GM18520 (cell line): ENCODE data around the gene DUSP9.
A peak's percentile ranks its signal among the peaks of the same experiment; 100 is the strongest.
"Not testable (repeated sequence)": the region's sequence is repeated elsewhere in the genome, so short reads cannot be mapped to it uniquely, and the experiment has no call there.

Experiments used
- ATAC-seq: cut with Tn5 transposase; IDR thresholded peaks from one replicate; pipeline ENCODE4 v1.9.1; 2021; ENCODE audit not compliant: unreplicated experiment

Gene DUSP9, protein sequence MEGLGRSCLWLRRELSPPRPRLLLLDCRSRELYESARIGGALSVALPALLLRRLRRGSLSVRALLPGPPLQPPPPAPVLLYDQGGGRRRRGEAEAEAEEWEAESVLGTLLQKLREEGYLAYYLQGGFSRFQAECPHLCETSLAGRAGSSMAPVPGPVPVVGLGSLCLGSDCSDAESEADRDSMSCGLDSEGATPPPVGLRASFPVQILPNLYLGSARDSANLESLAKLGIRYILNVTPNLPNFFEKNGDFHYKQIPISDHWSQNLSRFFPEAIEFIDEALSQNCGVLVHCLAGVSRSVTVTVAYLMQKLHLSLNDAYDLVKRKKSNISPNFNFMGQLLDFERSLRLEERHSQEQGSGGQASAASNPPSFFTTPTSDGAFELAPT

DNA sequence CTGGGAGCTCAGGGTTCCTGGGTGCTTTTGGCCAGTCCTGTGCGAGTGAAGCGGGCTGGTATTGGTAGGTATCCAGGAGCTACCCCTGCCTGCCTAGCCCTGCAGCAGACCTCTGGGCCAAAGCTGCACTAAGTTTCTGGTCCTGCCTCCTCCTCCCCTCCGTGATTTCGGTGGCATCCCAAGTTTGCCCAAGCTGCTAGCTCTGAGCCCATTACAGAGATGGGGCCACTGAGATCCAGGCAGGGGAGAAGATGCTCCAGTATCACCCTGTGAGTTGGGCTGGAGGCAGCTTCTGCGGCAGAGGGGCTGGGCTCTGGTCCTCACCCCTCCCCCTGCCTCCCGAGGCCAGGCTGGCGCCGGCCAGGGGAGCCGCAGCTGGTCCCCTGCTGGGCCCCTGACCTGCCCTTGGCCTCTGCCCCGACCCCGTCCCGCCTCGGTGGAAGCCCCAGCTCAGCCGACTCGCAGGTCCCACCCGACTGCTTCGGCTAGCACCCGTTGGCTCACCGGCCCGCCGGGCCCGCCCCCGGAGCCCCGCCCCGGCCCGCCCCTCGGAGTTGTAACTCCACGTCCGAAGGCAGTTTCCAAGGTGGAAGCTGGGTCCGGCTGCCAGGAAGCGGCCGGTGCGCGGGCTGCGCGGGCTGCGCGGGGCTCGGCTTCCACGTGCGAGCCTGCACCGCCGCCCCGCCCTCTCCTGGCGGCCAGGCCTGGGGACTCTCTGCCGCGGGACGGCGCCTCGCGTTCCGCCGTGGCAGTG is at the start of gene DUSP9:
TSS of gene DUSP9 (plus strand) at position 584 of the 754 bp plus-strand sequence. CDS start 751 bp downstream, outside the sequence.
- ATAC-seq = no peak

- peak; percentile 34 for ATAC-seq
Measured at GRCh38 chrX:153598541-153599191, 48.3 kb upstream of the DUSP9 start, which contains the start of gene CCNQ. TSS of gene CCNQ (minus strand) at chrX:153599139. CDS start at chrX:153599073, 66 bp downstream.

DNA sequence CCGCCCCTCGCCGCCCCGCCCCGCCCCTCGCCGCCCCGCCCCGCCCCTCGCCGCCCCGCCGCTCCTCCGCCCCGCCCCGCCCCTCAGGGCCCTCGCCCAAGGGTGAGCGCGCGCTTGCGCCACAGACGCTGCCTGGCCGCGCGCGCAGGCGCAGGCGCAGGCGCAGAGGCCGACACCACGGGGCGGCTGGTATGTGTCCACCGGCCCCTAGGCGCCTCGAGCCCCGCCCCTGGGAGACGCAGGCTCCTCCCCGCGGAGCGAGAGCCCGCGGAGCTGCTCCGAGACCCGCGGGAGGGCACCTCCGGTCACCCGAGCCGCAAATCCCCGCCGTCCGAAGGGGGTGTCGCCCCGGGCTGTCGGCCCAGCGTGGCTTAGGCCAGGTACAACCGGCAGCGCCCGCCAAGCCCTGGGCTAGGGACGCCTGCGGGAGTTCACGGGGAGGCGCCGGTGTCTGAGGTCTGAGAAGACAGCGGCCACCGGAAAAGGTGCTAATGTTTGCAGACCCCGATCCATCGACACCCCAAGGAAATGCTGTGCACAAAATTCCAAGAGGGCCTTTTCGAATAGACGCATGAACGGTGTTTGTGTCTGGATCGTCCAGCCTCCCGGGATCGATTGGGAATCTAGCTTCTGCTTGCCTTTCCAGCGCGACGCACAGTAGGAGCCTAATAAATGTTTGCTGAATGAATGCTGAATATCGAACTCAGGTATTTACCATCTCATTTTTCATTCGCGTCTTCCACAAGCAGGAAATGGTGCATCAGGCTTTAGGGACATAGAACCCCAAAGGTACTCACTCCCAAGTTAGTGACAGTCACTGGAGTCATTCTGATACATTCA is 47.6 kb upstream of the DUSP9 start:
- peak; percentile 76 for ATAC-seq

- no peak for ATAC-seq
Measured at GRCh38 chrX:153600032-153600373, 47.0 kb upstream of the DUSP9 start.

DNA sequence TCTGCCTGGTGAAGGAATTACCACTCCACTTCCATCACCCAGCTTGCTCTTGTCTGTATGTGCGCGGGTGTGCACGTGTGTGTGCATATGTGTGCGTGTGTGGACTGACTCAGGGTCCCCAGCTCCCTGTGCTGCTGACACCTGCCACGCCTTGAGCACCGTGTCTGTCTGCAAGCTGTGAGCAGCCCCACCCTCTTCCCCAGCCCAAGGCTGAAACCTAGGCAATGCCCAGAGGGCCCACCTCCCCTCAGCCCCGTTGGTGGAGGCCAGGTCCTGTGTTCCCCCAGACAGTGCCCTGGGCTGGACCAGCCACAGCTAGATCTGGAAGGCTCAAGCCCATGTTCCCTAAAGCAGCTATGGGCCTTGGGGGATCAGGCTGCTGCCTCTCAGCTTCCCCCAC is 46.1 kb upstream of the DUSP9 start:
- ATAC-seq = no peak

DNA sequence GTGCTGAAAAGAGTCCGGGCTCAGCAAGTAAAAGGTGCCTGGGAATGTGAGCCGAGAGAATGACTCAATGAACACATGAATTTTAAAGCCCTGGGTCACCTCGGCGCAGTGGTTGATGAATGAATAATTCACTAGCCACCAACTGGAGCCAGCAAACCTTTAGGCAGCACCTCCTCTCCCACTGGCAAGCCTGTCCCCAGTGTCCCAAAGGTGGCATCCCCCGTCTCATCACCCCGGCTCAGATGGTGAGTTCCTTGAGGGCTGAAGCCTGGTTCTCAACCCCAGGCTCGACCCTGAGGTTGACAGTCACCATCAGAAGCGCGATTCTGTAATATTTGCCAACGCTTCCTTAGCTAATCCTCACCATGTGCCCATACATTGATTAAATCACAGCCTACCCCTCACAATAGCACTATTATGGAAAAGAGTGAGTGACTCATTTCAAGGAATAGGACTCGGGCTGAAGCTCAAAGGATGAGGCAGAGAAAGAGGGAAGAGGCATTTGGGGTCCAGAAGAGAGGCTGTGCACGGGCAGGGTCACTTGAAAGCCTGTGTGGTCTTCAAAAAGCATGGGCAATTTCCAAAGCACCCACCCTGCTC is 45.4 kb upstream of the DUSP9 start:
- ATAC-seq = no peak

GRCh38 chrX:153602601-153603000 is 44.4 kb upstream of the DUSP9 start:
- ATAC-seq = no peak

- ATAC-seq = no peak
Measured at GRCh38 chrX:153603131-153603656, 43.8 kb upstream of the DUSP9 start.

DNA sequence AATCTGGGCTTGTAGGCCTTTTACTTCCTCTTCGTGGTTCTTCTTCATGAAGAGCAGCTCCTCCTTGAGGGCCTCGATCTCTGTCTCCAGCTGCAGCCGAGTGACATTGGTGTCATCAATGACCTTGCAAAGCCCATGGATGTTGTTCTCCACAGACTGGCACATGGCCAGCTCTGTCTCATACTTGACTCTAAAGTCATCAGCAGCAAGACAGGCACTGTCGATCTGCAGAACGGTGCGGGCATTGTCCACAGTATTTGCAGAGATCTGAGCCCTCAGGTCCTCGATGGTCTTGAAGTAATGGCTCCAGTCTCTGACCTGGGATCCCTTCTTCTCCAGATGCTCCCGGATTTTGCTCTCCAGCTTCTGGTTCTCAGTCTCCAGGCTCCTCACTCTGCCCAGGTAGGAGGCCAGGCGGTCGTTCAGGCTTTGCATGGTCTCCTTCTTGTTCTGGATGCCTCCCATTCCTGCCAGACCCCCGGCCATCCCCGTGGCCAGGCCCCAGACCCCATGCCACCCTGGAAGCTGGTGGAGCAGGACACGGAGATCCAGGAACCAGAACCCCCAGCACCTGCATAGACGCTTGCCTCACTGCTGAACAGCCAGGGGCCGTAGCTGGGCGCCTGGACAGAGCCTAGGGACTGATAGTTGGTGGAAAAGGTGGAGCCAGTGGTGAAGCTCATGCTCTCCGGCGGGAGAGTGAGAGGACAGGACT is 42.2 kb upstream of the DUSP9 start:
- ATAC-seq = not testable (repeated sequence)

GRCh38 chrX:153606503-153606902 is 40.5 kb upstream of the DUSP9 start:
- no peak for ATAC-seq

- ATAC-seq = no peak
Measured at GRCh38 chrX:153608376-153608775, 38.6 kb upstream of the DUSP9 start.

- no peak for ATAC-seq
Measured at GRCh38 chrX:153608806-153609205, 38.2 kb upstream of the DUSP9 start.

- ATAC-seq = no peak
Measured at GRCh38 chrX:153609917-153610835, 36.8 kb upstream of the DUSP9 start.

DNA sequence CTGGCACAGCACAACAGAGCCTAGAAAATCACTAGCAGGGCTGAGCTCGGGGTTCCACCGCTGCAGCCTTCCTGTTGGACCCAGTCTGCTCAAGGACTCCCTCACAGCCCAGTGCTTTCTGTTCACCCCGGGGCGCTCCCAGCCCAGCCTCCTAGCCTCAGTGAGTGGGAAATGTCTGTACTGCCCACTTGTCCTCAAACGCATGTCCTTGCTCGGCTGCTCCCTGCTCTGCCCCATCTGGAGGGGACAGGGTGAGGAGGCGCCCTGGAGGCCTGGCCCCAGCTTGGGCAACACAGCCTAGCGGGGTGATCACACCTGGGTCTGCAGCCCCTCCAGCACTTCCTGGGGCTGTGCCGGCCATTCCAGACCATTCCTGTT is 36.2 kb upstream of the DUSP9 start:
- ATAC-seq = no peak

- no peak for ATAC-seq
Measured at GRCh38 chrX:153611298-153612095, 35.5 kb upstream of the DUSP9 start.

- no peak for ATAC-seq
Measured at GRCh38 chrX:153612413-153612812, 34.6 kb upstream of the DUSP9 start.

- ATAC-seq = no peak
Measured at GRCh38 chrX:153614818-153615217, 32.2 kb upstream of the DUSP9 start.

GRCh38 chrX:153620576-153620975 is 26.4 kb upstream of the DUSP9 start:
- no peak for ATAC-seq
